ENCODE measurements around the gene OLFM1.

The OLFM1 gene

GRCh38 chr9:135095470-135096407 lies 8.3 kb downstream of the OLFM1 start:
- Histone ChIP-seq H3K36me3 (replicated peaks) (no peaks in the 10 kb centered on the region), H3K9me3 (no peaks in the 10 kb centered on the region), H3K4me3 (no peak overlapping the region), H3K27me3 (ENCODE audit: low read depth) (no peaks in the 10 kb centered on the region), H3K4me1 (no peaks in the 10 kb centered on the region)
- in situ Hi-C loops (cut with MboI; ENCODE audit: low sequenced_read_pairs), result no loop called here
- no peak for DNase-seq (ENCODE audit: low spot score in 2 of 2)

- Histone ChIP-seq H3K9me3 (no peaks in the 10 kb centered on the region), H3K36me3 (replicated peaks) (no peaks in the 10 kb centered on the region), H3K27me3 (ENCODE audit: low read depth) (no peaks in the 10 kb centered on the region), H3K4me3 (no peak overlapping the region), H3K4me1 (no peaks in the 10 kb centered on the region)
- in situ Hi-C loops (cut with MboI; ENCODE audit: low sequenced_read_pairs), result no loop called here
- DNase-seq (ENCODE audit: low spot score in 2 of 2), result no peak
Observed at GRCh38 chr9:135096408-135096895, 9.0 kb downstream of the OLFM1 start.

- Histone ChIP-seq H3K27me3 (ENCODE audit: low read depth) (no peaks in the 10 kb centered on the region), H3K36me3 (replicated peaks) (no peaks in the 10 kb centered on the region), H3K4me3 (no peak overlapping the region), H3K4me1 (no peaks in the 10 kb centered on the region), H3K9me3 (no peaks in the 10 kb centered on the region)
- peak in 1 of 2 experiments; percentile 35 for DNase-seq (ENCODE audit: low spot score in 2 of 2)
- in situ Hi-C loops (cut with MboI; ENCODE audit: low sequenced_read_pairs), result no loop called here
Observed at GRCh38 chr9:135098400-135099105, 11.1 kb downstream of the OLFM1 start.

GRCh38 chr9:135099574-135099973 lies 12.1 kb downstream of the OLFM1 start:
- no peaks in the 10 kb centered on the region for H3K9me3 ChIP-seq
- no peaks in the 10 kb centered on the region for H3K36me3 ChIP-seq (replicated peaks)
- no peaks in the 10 kb centered on the region for H3K27me3 ChIP-seq (ENCODE audit: low read depth)
- no peaks in the 10 kb centered on the region for H3K4me1 ChIP-seq
- in situ Hi-C loops (cut with MboI; ENCODE audit: low sequenced_read_pairs), result no loop called here
- H3K4me3 ChIP-seq, result no peak overlapping the region
- DNase-seq (ENCODE audit: low spot score in 2 of 2), result no peak

- H3K4me3 ChIP-seq, result no peak overlapping the region
- H3K27me3 ChIP-seq (ENCODE audit: low read depth), result no peaks in the 10 kb centered on the region
- DNase-seq (ENCODE audit: low spot score in 2 of 2), result no peak
- no peaks in the 10 kb centered on the region for H3K36me3 ChIP-seq (replicated peaks)
- no peaks in the 10 kb centered on the region for H3K9me3 ChIP-seq
- no peaks in the 10 kb centered on the region for H3K4me1 ChIP-seq
- in situ Hi-C loops (cut with MboI; ENCODE audit: low sequenced_read_pairs), result no loop called here
Observed at GRCh38 chr9:135100241-135100681, 12.8 kb downstream of the OLFM1 start.

GRCh38 chr9:135100725-135101410 lies 13.4 kb downstream of the OLFM1 start:
- in situ Hi-C loops (cut with MboI; ENCODE audit: low sequenced_read_pairs), result no loop called here
- no peaks in the 10 kb centered on the region for H3K36me3 ChIP-seq (replicated peaks)
- no peak overlapping the region for H3K4me3 ChIP-seq
- no peaks in the 10 kb centered on the region for H3K27me3 ChIP-seq (ENCODE audit: low read depth)
- no peaks in the 10 kb centered on the region for H3K9me3 ChIP-seq
- DNase-seq (ENCODE audit: low spot score in 2 of 2), result no peak
- H3K4me1 ChIP-seq, result no peaks in the 10 kb centered on the region

GRCh38 chr9:135101486-135101885 lies 14.0 kb downstream of the OLFM1 start:
- in situ Hi-C loops (cut with MboI; ENCODE audit: low sequenced_read_pairs), result no loop called here
- H3K4me3 ChIP-seq, result no peak overlapping the region
- no peaks in the 10 kb centered on the region for H3K9me3 ChIP-seq
- DNase-seq (ENCODE audit: low spot score in 2 of 2), result no peak
- H3K27me3 ChIP-seq (ENCODE audit: low read depth), result no peaks in the 10 kb centered on the region
- H3K4me1 ChIP-seq, result no peaks in the 10 kb centered on the region
- H3K36me3 ChIP-seq (replicated peaks), result no peaks in the 10 kb centered on the region

GRCh38 chr9:135101926-135102325 lies 14.5 kb downstream of the OLFM1 start:
- in situ Hi-C loops (cut with MboI; ENCODE audit: low sequenced_read_pairs), result no loop called here
- no peak for DNase-seq (ENCODE audit: low spot score in 2 of 2)
- H3K27me3 ChIP-seq (ENCODE audit: low read depth), result no peaks in the 10 kb centered on the region
- no peaks in the 10 kb centered on the region for H3K4me1 ChIP-seq
- no peak overlapping the region for H3K4me3 ChIP-seq
- H3K36me3 ChIP-seq (replicated peaks), result no peaks in the 10 kb centered on the region
- no peaks in the 10 kb centered on the region for H3K9me3 ChIP-seq

- in situ Hi-C loops (cut with MboI; ENCODE audit: low sequenced_read_pairs), result no loop called here
- no peaks in the 10 kb centered on the region for H3K4me1 ChIP-seq
- H3K27me3 ChIP-seq (ENCODE audit: low read depth), result no peaks in the 10 kb centered on the region
- no peaks in the 10 kb centered on the region for H3K36me3 ChIP-seq (replicated peaks)
- no peaks in the 10 kb centered on the region for H3K9me3 ChIP-seq
- no peak overlapping the region for H3K4me3 ChIP-seq
- no peak for DNase-seq (ENCODE audit: low spot score in 2 of 2)
Observed at GRCh38 chr9:135102331-135102730, 14.9 kb downstream of the OLFM1 start.

GRCh38 chr9:135103001-135103446 lies 15.6 kb downstream of the OLFM1 start:
- Histone ChIP-seq H3K4me1 (no peaks in the 10 kb centered on the region), H3K9me3 (no peaks in the 10 kb centered on the region), H3K27me3 (ENCODE audit: low read depth) (no peaks in the 10 kb centered on the region), H3K4me3 (no peak overlapping the region), H3K36me3 (replicated peaks) (no peaks in the 10 kb centered on the region)
- DNase-seq (ENCODE audit: low spot score in 2 of 2), result no peak
- in situ Hi-C loops (cut with MboI; ENCODE audit: low sequenced_read_pairs), result no loop called here

- H3K36me3 ChIP-seq (replicated peaks), result no peaks in the 10 kb centered on the region
- no peak overlapping the region for H3K4me3 ChIP-seq
- H3K27me3 ChIP-seq (ENCODE audit: low read depth), result no peaks in the 10 kb centered on the region
- no peak for DNase-seq (ENCODE audit: low spot score in 2 of 2)
- no peaks in the 10 kb centered on the region for H3K9me3 ChIP-seq
- H3K4me1 ChIP-seq, result no peaks in the 10 kb centered on the region
- in situ Hi-C loops (cut with MboI; ENCODE audit: low sequenced_read_pairs), result no loop called here
Observed at GRCh38 chr9:135103931-135104639, 16.6 kb downstream of the OLFM1 start.

GRCh38 chr9:135104761-135105160 lies 17.3 kb downstream of the OLFM1 start:
- Histone ChIP-seq H3K4me1 (no peaks in the 10 kb centered on the region), H3K9me3 (no peaks in the 10 kb centered on the region), H3K27me3 (ENCODE audit: low read depth) (no peaks in the 10 kb centered on the region), H3K36me3 (replicated peaks) (no peaks in the 10 kb centered on the region), H3K4me3 (no peak overlapping the region)
- in situ Hi-C loops (cut with MboI; ENCODE audit: low sequenced_read_pairs), result no loop called here
- no peak for DNase-seq (ENCODE audit: low spot score in 2 of 2)

- Histone ChIP-seq H3K36me3 (replicated peaks) (no peaks in the 10 kb centered on the region), H3K4me3 (no peak overlapping the region), H3K4me1 (no peaks in the 10 kb centered on the region), H3K9me3 (no peaks in the 10 kb centered on the region), H3K27me3 (ENCODE audit: low read depth) (no peaks in the 10 kb centered on the region)
- no peak for DNase-seq (ENCODE audit: low spot score in 2 of 2)
- in situ Hi-C loops (cut with MboI; ENCODE audit: low sequenced_read_pairs), result no loop called here
Observed at GRCh38 chr9:135105211-135105745, 17.8 kb downstream of the OLFM1 start.

Data from HAP-1 (cell line).